ENCODE results near the gene ANKRD36B.
"Not testable (repeated sequence)": the region's sequence is repeated elsewhere in the genome, so short reads cannot be mapped to it uniquely, and the experiment has no call there.

- TF ChIP-seq CTCF, POLR2A (IDR thresholded peaks at IDR 0.05): not testable (repeated sequence)
These were observed 16.1 kb upstream of the ANKRD36B start for GRCh38 chr2:97605524-97606339.

All from right lobe of liver (tissue), 4 donors.